Endothelial cell of umbilical vein (primary cell): ENCODE results near the gene LIMCH1.

Source experiments
- CTCF ChIP-seq, 2 donors: IDR thresholded peaks; 1 replicate in 1 of 2; 2 replicates in 1 of 2; pipeline ENCODE4 v1.5.1; 2011; ENCODE audit warnings: low read length in 2 of 2, mild to moderate bottlenecking in 2 of 2, moderate library complexity in 2 of 2, control low read depth in 1 of 2, inconsistent platforms in 1 of 2, low read depth in 1 of 2; ENCODE audit not compliant: insufficient read depth in 1 of 2; ENCODE audit errors: extremely low read depth in 1 of 2
- POLR2A ChIP-seq: IDR thresholded peaks from 2 replicates; pipeline ENCODE4 v1.6.1; 2012; ENCODE audit warnings: low read depth, mild to moderate bottlenecking, control low read depth, low read length
- POLR2AphosphoS5 ChIP-seq: IDR thresholded peaks from 2 replicates; pipeline ENCODE4 v1.6.1; 2012; ENCODE audit warnings: low read depth, mild to moderate bottlenecking, control low read depth, low read length, moderate library complexity; ENCODE audit not compliant: insufficient read depth

- TF ChIP-seq CTCF (IDR thresholded peaks at IDR 0.05; ENCODE audit: extremely low read depth in 1 of 2, insufficient read depth in 1 of 2, low read depth in 1 of 2, low read length in 2 of 2): no peak
- TF ChIP-seq POLR2AphosphoS5: no peak
- TF ChIP-seq POLR2A: no peak
Measured at GRCh38 chr4:41635441-41635840, 97.5 kb downstream of the LIMCH1 start.
